Activated T-helper 2 cell treated with anti-CD3 and anti-CD28 coated beads, Interferon-gamma antibody, Interleukin-2, Interleukin-4, amounts not matched to agents 10 μg/mL and 5 μg/mL and 100 μg/mL, durations not matched to agents 14 hours and 24 hours and 36 hours (primary cell): ENCODE measurements around the gene PPT1. TPM values are rescaled to one million over a fixed set of nuclear protein-coding genes. Genes with fewer than 3 reads are reported as not detected.
"Not testable (repeated sequence)": the region's sequence is repeated elsewhere in the genome, so short reads cannot be mapped to it uniquely, and the experiment has no call there.

Experiments
- DNase-seq: peaks from one replicate; pipeline ENCODE4 v3.0.0; 2021; ENCODE audit warnings: low spot score
- H3K27ac Mint-ChIP-seq: one replicate; pipeline ENCODE4 v1.8.0; 2021; ENCODE audit warnings: mixed read lengths
- H3K27me3 Mint-ChIP-seq: one replicate; pipeline ENCODE4 v1.8.0; 2021; ENCODE audit warnings: low read depth, mixed read lengths
- H3K36me3 Mint-ChIP-seq: one replicate; pipeline ENCODE4 v1.8.0; 2021; ENCODE audit warnings: low read depth, mixed read lengths
- H3K4me1 Mint-ChIP-seq: one replicate; pipeline ENCODE4 v1.8.0; 2021; ENCODE audit warnings: low read depth, mixed read lengths
- H3K4me3 Mint-ChIP-seq: one replicate; pipeline ENCODE4 v1.8.0; 2021; ENCODE audit warnings: low read depth, mild to moderate bottlenecking, moderate library complexity, mixed read lengths
- H3K9me3 Mint-ChIP-seq: one replicate; pipeline ENCODE4 v1.8.0; 2021; ENCODE audit warnings: mixed read lengths
- intact Hi-C: fragments of 100-400 bp; cut with micrococcal nuclease; formaldehyde crosslinking; loops from one replicate; pipeline ENCODE4 v1.15.1; 2023
- total RNA-seq: library from RNA; stranded (reverse); gene quantifications from 2 replicates; pipeline ENCODE4 v1.2.3, GENCODE V29; 2022

Gene PPT1
- total RNA-seq, 1 donor from 2014 or later = 87.8 TPM

- Mint-ChIP-seq H3K4me3 (no peak overlapping the region), H3K27ac (no peak overlapping the region), H3K9me3 (peaks cover 28% of the 10 kb centered on the region), H3K4me1 (no peaks in the 10 kb centered on the region), H3K36me3 (peaks cover 6% of the 10 kb centered on the region), H3K27me3 (peaks cover 26% of the 10 kb centered on the region)
- DNase-seq = no peak
- intact Hi-C loops = no loop called here
Observed at GRCh38 chr1:40110389-40110788, 13.3 kb upstream of the PPT1 start.

- no peaks in the 10 kb centered on the region for H3K4me1 Mint-ChIP-seq
- no peak for DNase-seq
- no peak overlapping the region for H3K4me3 Mint-ChIP-seq
- intact Hi-C loops = no loop called here
- peaks cover 10% of the 10 kb centered on the region for H3K36me3 Mint-ChIP-seq
- H3K27me3 Mint-ChIP-seq = peaks cover 17% of the 10 kb centered on the region
- no peak overlapping the region for H3K27ac Mint-ChIP-seq
- peaks cover 32% of the 10 kb centered on the region for H3K9me3 Mint-ChIP-seq
Observed at GRCh38 chr1:40107290-40107959, 10.4 kb upstream of the PPT1 start.

GRCh38 chr1:40105028-40105427 is 8.0 kb upstream of the PPT1 start:
- H3K4me1 Mint-ChIP-seq = no peaks in the 10 kb centered on the region
- H3K27me3 Mint-ChIP-seq = peaks cover 20% of the 10 kb centered on the region
- intact Hi-C loops = no loop called here
- H3K27ac Mint-ChIP-seq = no peak overlapping the region
- no peak for DNase-seq
- H3K9me3 Mint-ChIP-seq = peaks cover 28% of the 10 kb centered on the region
- no peak overlapping the region for H3K4me3 Mint-ChIP-seq
- H3K36me3 Mint-ChIP-seq = peaks cover 4% of the 10 kb centered on the region

GRCh38 chr1:40102896-40103295 is 5.8 kb upstream of the PPT1 start:
- H3K4me1 Mint-ChIP-seq = no peaks in the 10 kb centered on the region
- H3K27ac Mint-ChIP-seq = no peak overlapping the region
- intact Hi-C loops = no loop called here
- no peak for DNase-seq
- H3K4me3 Mint-ChIP-seq = no peak overlapping the region
- H3K9me3 Mint-ChIP-seq = peaks cover 17% of the 10 kb centered on the region
- peaks cover 4% of the 10 kb centered on the region for H3K36me3 Mint-ChIP-seq
- peaks cover 16% of the 10 kb centered on the region for H3K27me3 Mint-ChIP-seq

- Mint-ChIP-seq H3K4me1 (peaks cover 4% of the 10 kb centered on the region), H3K27me3 (peaks cover 15% of the 10 kb centered on the region), H3K9me3 (peaks cover 17% of the 10 kb centered on the region), H3K27ac (no peak overlapping the region), H3K36me3 (peaks cover 4% of the 10 kb centered on the region), H3K4me3 (no peak overlapping the region)
- intact Hi-C loops = no loop called here
- DNase-seq = no peak
Observed at GRCh38 chr1:40102038-40102437, 5.0 kb upstream of the PPT1 start.

- Mint-ChIP-seq H3K9me3 (peaks cover 2% of the 10 kb centered on the region), H3K36me3 (peaks cover 29% of the 10 kb centered on the region), H3K4me3 (peak overlapping the region; percentile 99), H3K27ac (peak overlapping the region; percentile 93), H3K4me1 (peaks cover 24% of the 10 kb centered on the region), H3K27me3 (peaks cover 3% of the 10 kb centered on the region)
- DNase-seq = no peak
- intact Hi-C loops = loop anchor here (5.0 kb wide), 1 partner anchor 241 kb away; no protein-coding TSS in a partner anchor
Observed at GRCh38 chr1:40096646-40096976, 441 bp downstream of the PPT1 start.

GRCh38 chr1:40095806-40096205 is 1.2 kb downstream of the PPT1 start:
- Mint-ChIP-seq H3K9me3 (no peaks in the 10 kb centered on the region), H3K4me1 (peaks cover 24% of the 10 kb centered on the region), H3K27me3 (no peaks in the 10 kb centered on the region), H3K36me3 (peaks cover 32% of the 10 kb centered on the region), H3K27ac (no peak overlapping the region), H3K4me3 (peak overlapping the region; percentile 60)
- DNase-seq = no peak
- intact Hi-C loops = loop anchor here (5.0 kb wide), 1 partner anchor 241 kb away; no protein-coding TSS in a partner anchor

GRCh38 chr1:40094466-40095110 is 2.5 kb downstream of the PPT1 start:
- Mint-ChIP-seq H3K4me1 (peaks cover 24% of the 10 kb centered on the region), H3K9me3 (no peaks in the 10 kb centered on the region), H3K27ac (no peak overlapping the region), H3K27me3 (no peaks in the 10 kb centered on the region), H3K36me3 (peaks cover 42% of the 10 kb centered on the region), H3K4me3 (no peak overlapping the region)
- intact Hi-C loops = loop anchor here (5.0 kb wide), 1 partner anchor 243 kb away; no protein-coding TSS in a partner anchor
- DNase-seq = no peak

- Mint-ChIP-seq H3K4me3 (no peak overlapping the region), H3K36me3 (peaks cover 53% of the 10 kb centered on the region), H3K27me3 (no peaks in the 10 kb centered on the region), H3K9me3 (no peaks in the 10 kb centered on the region), H3K27ac (no peak overlapping the region), H3K4me1 (peaks cover 24% of the 10 kb centered on the region)
- DNase-seq = no peak
- intact Hi-C loops = no loop called here
Observed at GRCh38 chr1:40092706-40093639, 4.1 kb downstream of the PPT1 start.

GRCh38 chr1:40092241-40092640 is 4.8 kb downstream of the PPT1 start:
- Mint-ChIP-seq H3K27me3 (no peaks in the 10 kb centered on the region), H3K36me3 (peaks cover 58% of the 10 kb centered on the region), H3K9me3 (no peaks in the 10 kb centered on the region), H3K27ac (no peak overlapping the region), H3K4me1 (peaks cover 19% of the 10 kb centered on the region), H3K4me3 (no peak overlapping the region)
- intact Hi-C loops = no loop called here
- DNase-seq = no peak

- Mint-ChIP-seq H3K36me3 (peaks cover 59% of the 10 kb centered on the region), H3K9me3 (no peaks in the 10 kb centered on the region), H3K27me3 (no peaks in the 10 kb centered on the region), H3K4me3 (no peak overlapping the region), H3K27ac (no peak overlapping the region), H3K4me1 (peaks cover 13% of the 10 kb centered on the region)
- no peak for DNase-seq
- intact Hi-C loops = no loop called here
Observed at GRCh38 chr1:40090652-40091355, 6.2 kb downstream of the PPT1 start.

GRCh38 chr1:40084750-40085149 is 12.3 kb downstream of the PPT1 start:
- H3K9me3 Mint-ChIP-seq, H3K27me3 Mint-ChIP-seq, H3K27ac Mint-ChIP-seq, H3K4me3 Mint-ChIP-seq, H3K4me1 Mint-ChIP-seq: not testable (repeated sequence)
- peak; percentile 17 for DNase-seq
- H3K36me3 Mint-ChIP-seq = peaks cover 70% of the 10 kb centered on the region
- intact Hi-C loops = loop anchor here (5.0 kb wide), 1 partner anchor 253 kb away; no protein-coding TSS in a partner anchor
